ENCODE measurements around the gene ANAPC5.

Gene ANAPC5

GRCh38 chr12:121282072-121282742 is 70.0 kb downstream of the ANAPC5 start:
- no peak for TF ChIP-seq CTCF (IDR thresholded peaks at IDR 0.05)

GRCh38 chr12:121279507-121279915 is 72.7 kb downstream of the ANAPC5 start:
- TF ChIP-seq CTCF (IDR thresholded peaks at IDR 0.05): no peak

GRCh38 chr12:121279071-121279375 is 73.2 kb downstream of the ANAPC5 start:
- TF ChIP-seq CTCF (IDR thresholded peaks at IDR 0.05): no peak

- no peak for TF ChIP-seq CTCF (IDR thresholded peaks at IDR 0.05)
Observed at GRCh38 chr12:121278169-121279070, 73.8 kb downstream of the ANAPC5 start.

GRCh38 chr12:121277374-121277759 is 74.8 kb downstream of the ANAPC5 start:
- no peak for TF ChIP-seq CTCF (IDR thresholded peaks at IDR 0.05)

GRCh38 chr12:121274036-121274763 is 78.0 kb downstream of the ANAPC5 start:
- TF ChIP-seq CTCF (IDR thresholded peaks at IDR 0.05): no peak

GRCh38 chr12:121273364-121273896 is 78.8 kb downstream of the ANAPC5 start:
- no peak for TF ChIP-seq CTCF (IDR thresholded peaks at IDR 0.05)
